H7 (cell line): Measurements from ENCODE around the gene ATF6. TPM values are rescaled to one million over a fixed set of nuclear protein-coding genes. Genes with fewer than 3 reads are reported as not detected.
"Not testable (repeated sequence)": the region's sequence is repeated elsewhere in the genome, so short reads cannot be mapped to it uniquely, and the experiment has no call there.

Source experiments
- DNase-seq: peaks from one replicate; pipeline ENCODE4 v3.0.0; 2012
- H3K27me3 ChIP-seq: 2 replicates; pipeline ENCODE4 v1.6.0; 2011; ENCODE audit warnings: mild to moderate bottlenecking, low read length; ENCODE audit not compliant: control insufficient read depth, insufficient read depth
- H3K36me3 ChIP-seq: replicated peaks from 2 replicates; pipeline ENCODE4 v1.5.1; 2011; ENCODE audit warnings: low read length; ENCODE audit not compliant: control insufficient read depth, insufficient read depth
- H3K4me3 ChIP-seq: 2 replicates; pipeline ENCODE4 v1.5.1; 2011; ENCODE audit warnings: low read depth, mild to moderate bottlenecking, control low read depth, low read length, moderate library complexity; ENCODE audit not compliant: insufficient read depth
- total RNA-seq: library from RNA; depleted of rRNA; stranded (reverse); fragments of >200 nt; shearing (Covaris generic); gene quantifications from 2 replicates; pipeline ENCODE4 v1.2.3, GENCODE V29; 2014

The ATF6 gene
- total RNA-seq, 1 experiment from 2014 or later: 13.4 TPM

DNA sequence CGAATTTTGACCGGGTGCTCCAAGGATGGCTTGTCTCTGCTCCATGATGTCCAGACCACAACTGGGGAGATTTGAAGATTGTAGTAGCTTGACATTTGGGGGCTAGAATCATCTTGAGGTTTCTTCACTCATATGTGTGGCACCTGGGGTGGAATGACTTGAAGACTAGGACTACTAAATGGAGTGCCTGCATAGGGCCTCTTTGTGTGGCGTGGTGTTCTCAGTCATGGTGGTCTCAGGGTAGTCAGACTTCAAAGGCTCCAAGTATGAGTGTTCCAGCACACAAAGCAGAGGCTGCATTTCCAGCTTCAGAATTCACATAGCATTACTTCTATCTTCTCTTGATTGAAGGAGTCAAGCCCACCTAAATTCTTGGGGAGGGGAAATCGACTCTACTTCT, 16.8 kb downstream of the ATF6 start:
- no peaks in the 10 kb centered on the region for H3K27me3 ChIP-seq
- no peak overlapping the region for H3K4me3 ChIP-seq
- no peaks in the 10 kb centered on the region; the same call in 1 of the 2 replicates for H3K36me3 ChIP-seq
- DNase-seq: no peak

GRCh38 chr1:161784968-161785367, 18.8 kb downstream of the ATF6 start:
- DNase-seq: no peak
- H3K36me3 ChIP-seq: no peaks in the 10 kb centered on the region; the same call in 1 of the 2 replicates
- H3K27me3 ChIP-seq: no peaks in the 10 kb centered on the region
- H3K4me3 ChIP-seq: no peak overlapping the region

DNA sequence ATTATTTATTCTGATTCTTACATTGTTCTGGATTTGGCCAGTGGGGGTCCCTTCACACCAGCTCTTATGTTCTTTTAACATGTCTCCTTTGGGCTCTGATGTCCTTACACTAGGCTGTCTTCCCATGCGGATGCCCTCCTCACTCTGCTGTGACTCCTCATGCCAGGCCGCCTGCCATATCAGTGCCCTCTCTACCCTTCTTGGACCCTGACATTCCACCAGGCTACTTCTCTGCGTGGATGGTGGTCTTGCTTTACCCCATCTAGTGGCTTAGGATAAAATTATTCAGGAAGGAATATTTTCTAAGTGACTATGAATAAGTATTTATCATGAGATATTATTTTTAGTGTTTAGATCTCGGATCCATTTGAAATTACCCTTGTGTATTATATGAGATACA, 21.2 kb downstream of the ATF6 start:
- no peak for DNase-seq
- Histone ChIP-seq H3K36me3 (peaks cover 1% of the 10 kb centered on the region; the same call in 1 of the 2 replicates), H3K4me3 (no peak overlapping the region)

DNA sequence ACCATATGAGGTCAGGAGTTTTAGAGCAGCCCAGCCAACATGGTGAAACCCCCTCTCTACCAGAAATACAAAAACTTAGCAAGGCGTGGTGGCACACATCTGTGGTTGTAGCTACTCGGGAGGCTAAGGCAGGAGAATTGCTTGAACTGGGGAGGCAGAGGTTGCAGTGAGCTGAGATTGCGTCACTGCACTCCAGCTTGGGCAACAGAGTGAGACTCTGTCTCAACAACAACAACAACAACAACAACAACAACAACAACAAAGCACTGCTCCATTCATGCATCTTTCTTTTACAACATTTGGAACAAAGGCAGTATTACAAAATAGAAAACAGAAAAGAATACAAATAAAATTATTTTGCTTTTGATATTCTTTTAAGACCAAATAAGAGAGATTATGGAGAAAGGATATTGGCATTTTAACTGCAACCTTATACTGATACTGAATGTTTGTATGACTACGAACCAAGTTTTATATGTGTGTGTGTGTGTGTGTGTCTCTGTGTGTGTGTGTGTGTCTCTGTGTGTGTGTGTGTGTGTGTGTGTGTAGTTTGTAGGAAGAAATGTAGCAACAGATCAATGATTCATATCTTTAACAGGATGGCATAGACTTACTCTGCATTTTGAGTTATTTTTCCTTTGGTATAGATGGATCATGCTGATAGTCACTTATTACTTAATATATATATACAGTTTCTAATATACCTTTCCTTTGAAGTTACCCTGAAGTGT, 24.6 kb downstream of the ATF6 start:
- Histone ChIP-seq H3K4me3 (no peak overlapping the region), H3K36me3 (0 out of 2 replicates have a peak, but pooled peaks cover 1% of the 10 kb centered on the region), H3K27me3 (no peaks in the 10 kb centered on the region)
- no peak for DNase-seq

More for the DNA sequence above, 21.2 kb downstream of the ATF6 start:
- no peaks in the 10 kb centered on the region for H3K27me3 ChIP-seq

DNA sequence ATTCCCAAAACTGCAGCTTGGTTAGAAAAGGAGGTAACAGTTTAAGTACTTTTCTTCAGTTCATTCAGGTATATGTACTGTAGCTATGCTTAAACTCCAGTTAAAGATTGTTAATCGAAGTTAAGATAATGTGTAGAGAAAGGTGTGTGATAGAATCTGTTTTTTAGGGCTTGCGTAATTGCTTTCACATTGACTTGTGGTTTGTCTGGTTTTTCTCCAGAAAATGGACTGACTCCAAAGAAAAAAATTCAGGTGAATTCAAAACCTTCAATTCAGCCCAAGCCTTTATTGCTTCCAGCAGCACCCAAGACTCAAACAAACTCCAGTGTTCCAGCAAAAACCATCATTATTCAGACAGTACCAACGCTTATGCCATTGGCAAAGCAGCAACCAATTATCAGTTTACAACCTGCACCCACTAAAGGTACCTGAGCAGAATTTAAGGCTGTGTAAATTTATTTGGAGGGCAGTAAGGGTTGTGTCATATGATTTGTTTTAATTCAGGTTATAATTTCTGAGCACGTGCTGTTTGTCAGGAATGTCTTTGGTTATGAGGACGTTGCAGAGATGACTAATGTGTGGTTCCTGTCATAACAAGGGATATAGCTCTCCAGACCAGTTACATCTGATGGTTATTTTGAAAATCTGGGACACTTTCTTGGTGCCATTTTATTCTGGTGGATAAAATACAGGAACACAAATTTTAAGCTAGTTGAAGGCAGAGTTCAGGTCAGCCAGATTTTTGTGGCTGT, 26.0 kb downstream of the ATF6 start:
- H3K4me3 ChIP-seq: no peak overlapping the region
- DNase-seq: no peak
- no peaks in the 10 kb centered on the region for H3K27me3 ChIP-seq
- H3K36me3 ChIP-seq: 0 out of 2 replicates have a peak, but pooled peaks cover 1% of the 10 kb centered on the region

DNA sequence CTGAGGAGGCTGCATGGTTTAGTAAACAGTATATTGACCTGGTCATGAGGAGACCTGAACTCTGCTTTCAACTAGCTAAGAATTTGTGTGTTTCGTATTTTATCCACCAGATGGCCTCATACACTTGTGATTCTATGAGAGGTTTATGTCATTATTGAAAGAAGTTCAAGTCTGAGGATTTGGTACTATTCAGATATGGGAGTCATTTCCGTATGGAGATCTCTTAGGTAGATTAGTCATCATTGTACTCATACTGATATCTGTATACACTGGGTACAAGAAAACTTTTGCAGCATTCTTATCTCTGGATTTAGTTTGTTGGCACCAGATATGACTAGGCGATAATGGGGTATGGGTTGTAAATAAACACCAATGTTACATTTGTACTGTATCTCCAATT, 26.6 kb downstream of the ATF6 start:
- no peaks in the 10 kb centered on the region for H3K27me3 ChIP-seq
- H3K4me3 ChIP-seq: no peak overlapping the region
- 0 out of 2 replicates have a peak, but pooled peaks cover 1% of the 10 kb centered on the region for H3K36me3 ChIP-seq
- DNase-seq: peak; percentile 13

DNA sequence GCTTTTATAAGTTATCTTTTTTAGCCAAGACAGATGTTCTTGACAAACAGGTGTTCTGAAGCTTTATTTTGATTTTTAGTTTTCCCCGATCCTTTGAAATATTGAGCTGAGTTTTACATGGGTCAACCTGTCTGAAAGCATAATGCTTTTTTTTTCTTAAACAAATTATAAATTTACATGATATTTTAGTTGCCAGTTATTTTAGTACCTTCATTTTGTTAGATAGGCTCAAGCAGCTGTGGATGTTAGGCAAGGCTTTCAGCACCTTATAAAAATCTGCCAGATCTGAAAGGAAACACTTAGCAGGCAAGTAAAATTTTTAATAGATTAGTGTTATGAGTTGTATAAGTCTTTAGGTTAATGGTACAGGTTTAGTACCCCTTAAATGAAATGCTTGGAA, 33.7 kb downstream of the ATF6 start:
- H3K36me3 ChIP-seq: no peaks in the 10 kb centered on the region
- no peak overlapping the region for H3K4me3 ChIP-seq
- DNase-seq: no peak
- H3K27me3 ChIP-seq: no peaks in the 10 kb centered on the region

DNA sequence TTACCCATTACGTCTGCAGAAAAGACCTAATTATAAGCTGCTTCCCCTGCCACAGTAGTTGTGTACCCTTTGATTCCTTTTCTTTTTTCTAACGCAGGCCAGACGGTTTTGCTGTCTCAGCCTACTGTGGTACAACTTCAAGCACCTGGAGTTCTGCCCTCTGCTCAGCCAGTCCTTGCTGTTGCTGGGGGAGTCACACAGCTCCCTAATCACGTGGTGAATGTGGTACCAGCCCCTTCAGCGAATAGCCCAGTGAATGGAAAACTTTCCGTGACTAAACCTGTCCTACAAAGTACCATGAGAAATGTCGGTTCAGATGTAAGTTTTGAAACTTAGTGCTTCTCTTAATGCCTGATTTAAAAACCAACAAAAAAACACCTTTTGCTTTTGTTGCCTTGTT, 35.8 kb downstream of the ATF6 start:
- Histone ChIP-seq H3K4me3 (no peak overlapping the region), H3K36me3 (no peaks in the 10 kb centered on the region), H3K27me3 (no peaks in the 10 kb centered on the region)
- peak; percentile 33 for DNase-seq

DNA sequence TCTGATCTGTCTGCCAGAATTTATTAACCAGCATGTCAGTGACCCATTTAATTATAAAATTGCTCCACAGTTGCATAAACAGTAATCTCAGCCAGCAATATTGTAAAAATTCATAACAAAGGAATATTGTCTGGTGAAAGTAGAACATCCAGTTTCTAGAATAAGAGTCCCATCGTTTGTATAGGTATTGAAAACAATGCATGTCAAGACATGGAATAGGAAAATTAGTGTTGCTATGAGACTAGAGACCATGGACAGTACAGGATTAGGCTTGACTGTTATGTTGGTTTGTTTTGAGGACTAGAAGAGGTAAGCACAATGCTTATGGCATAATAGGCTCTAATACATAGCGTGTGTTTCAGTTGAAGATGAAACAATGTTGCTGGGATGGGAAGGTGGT, 37.1 kb downstream of the ATF6 start:
- H3K36me3 ChIP-seq: no peaks in the 10 kb centered on the region
- no peak overlapping the region for H3K4me3 ChIP-seq
- DNase-seq: no peak
- no peaks in the 10 kb centered on the region for H3K27me3 ChIP-seq

GRCh38 chr1:161805399-161806197, 39.5 kb downstream of the ATF6 start:
- no peaks in the 10 kb centered on the region for H3K36me3 ChIP-seq
- H3K27me3 ChIP-seq: no peaks in the 10 kb centered on the region
- H3K4me3 ChIP-seq: no peak overlapping the region
- DNase-seq: no peak

GRCh38 chr1:161809202-161809601, 43.1 kb downstream of the ATF6 start:
- not testable (repeated sequence) for H3K4me3 ChIP-seq, H3K36me3 ChIP-seq, H3K27me3 ChIP-seq, DNase-seq

- H3K36me3 ChIP-seq, DNase-seq, H3K4me3 ChIP-seq, H3K27me3 ChIP-seq: not testable (repeated sequence)
Observed at GRCh38 chr1:161809656-161810055, 43.5 kb downstream of the ATF6 start.

DNA sequence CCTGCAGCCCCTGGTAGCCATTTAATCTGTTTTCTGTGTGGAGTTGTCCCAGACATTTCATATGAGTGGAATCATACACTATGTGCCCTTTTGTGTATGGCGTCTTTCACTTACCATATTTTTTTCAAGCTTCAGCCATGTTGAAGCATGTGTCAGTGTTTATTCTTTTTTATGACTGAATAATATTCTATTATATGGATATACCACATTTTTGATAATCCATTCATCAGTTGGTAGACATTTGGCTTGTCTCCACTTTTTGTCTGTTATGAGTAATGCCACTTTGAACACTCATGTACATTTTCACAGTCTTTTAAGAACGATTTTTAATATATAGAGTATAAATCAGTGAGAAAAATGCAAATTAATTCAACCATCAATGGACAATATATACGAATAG, 44.7 kb downstream of the ATF6 start:
- H3K27me3 ChIP-seq: no peaks in the 10 kb centered on the region
- no peaks in the 10 kb centered on the region for H3K36me3 ChIP-seq
- H3K4me3 ChIP-seq: no peak overlapping the region
- DNase-seq: no peak

DNA sequence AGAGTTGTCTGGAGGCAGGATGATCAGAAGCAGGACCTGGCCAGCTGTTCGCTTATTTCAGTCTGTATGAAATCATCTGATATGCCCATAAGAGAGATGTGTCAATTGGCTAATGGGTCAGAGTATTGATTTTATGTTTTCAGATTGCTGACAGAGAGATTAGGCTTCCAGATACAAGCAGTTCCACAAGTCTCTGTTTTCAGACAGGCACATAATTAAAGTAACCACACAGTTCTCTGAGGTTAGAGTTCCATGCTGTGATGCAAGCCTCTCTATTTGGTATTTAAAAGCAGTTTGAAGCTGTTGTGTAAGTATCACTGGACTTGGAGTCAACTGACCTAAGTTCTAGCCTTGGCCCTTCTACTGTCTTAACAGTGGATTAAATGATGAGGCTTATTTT, 50.1 kb downstream of the ATF6 start:
- H3K27me3 ChIP-seq: no peaks in the 10 kb centered on the region
- no peak overlapping the region for H3K4me3 ChIP-seq
- no peaks in the 10 kb centered on the region for H3K36me3 ChIP-seq
- DNase-seq: no peak
